ENCODE results near the gene TEDDM1.
"Not testable (repeated sequence)": the region's sequence is repeated elsewhere in the genome, so short reads cannot be mapped to it uniquely, and the experiment has no call there.

TEDDM1 gene

GRCh38 chr1:182405578-182405977, 5.1 kb upstream of the TEDDM1 start:
- FAIRE-seq: no peak

- FAIRE-seq: no peak
These were observed 4.3 kb upstream of the TEDDM1 start for GRCh38 chr1:182404781-182405180.

- FAIRE-seq: no peak
These were observed 2.6 kb downstream of the TEDDM1 start for GRCh38 chr1:182397653-182398393.

- no peak for FAIRE-seq
These were observed 4.6 kb downstream of the TEDDM1 start for GRCh38 chr1:182395906-182396305.

- no peak for FAIRE-seq
These were observed 6.3 kb downstream of the TEDDM1 start for GRCh38 chr1:182394055-182394775.

GRCh38 chr1:182392050-182393028, 8.1 kb downstream of the TEDDM1 start:
- no peak for FAIRE-seq

- no peak for FAIRE-seq
These were observed 9.0 kb downstream of the TEDDM1 start, which contains the start of gene GLUL for GRCh38 chr1:182391362-182392049. Gene GLUL (minus strand): TSS chr1:182391790. CDS start chr1:182388737, 3,053 bp downstream.

GRCh38 chr1:182391028-182391361, 9.5 kb downstream of the TEDDM1 start:
- no peak for FAIRE-seq

- FAIRE-seq: no peak
These were observed 10.8 kb downstream of the TEDDM1 start for GRCh38 chr1:182389619-182390047.

- FAIRE-seq: no peak
These were observed 11.9 kb downstream of the TEDDM1 start for GRCh38 chr1:182388392-182389134.

- FAIRE-seq: no peak
These were observed 12.9 kb downstream of the TEDDM1 start for GRCh38 chr1:182387566-182387965.

- no peak for FAIRE-seq
These were observed 13.5 kb downstream of the TEDDM1 start for GRCh38 chr1:182386980-182387379.

GRCh38 chr1:182385885-182386853, 14.3 kb downstream of the TEDDM1 start:
- FAIRE-seq: no peak

- FAIRE-seq: no peak
These were observed 16.0 kb downstream of the TEDDM1 start for GRCh38 chr1:182384387-182384960.

GRCh38 chr1:182383934-182384333, 16.5 kb downstream of the TEDDM1 start:
- FAIRE-seq: no peak

- FAIRE-seq: no peak
These were observed 17.3 kb downstream of the TEDDM1 start for GRCh38 chr1:182383037-182383661.

GRCh38 chr1:182381962-182382819, 18.3 kb downstream of the TEDDM1 start:
- no peak for FAIRE-seq

GRCh38 chr1:182380199-182380598, 20.3 kb downstream of the TEDDM1 start:
- FAIRE-seq: no peak

GRCh38 chr1:182379781-182380180, 20.7 kb downstream of the TEDDM1 start:
- FAIRE-seq: not testable (repeated sequence)
